HTERT RPE-1 (cell line): ENCODE results near the gene C17orf75.

Experiments used
- in situ Hi-C: fragments of 300-500 bp; cut with MboI; formaldehyde crosslinking; loops from 4 replicates; pipeline ENCODE4 v1.14.3; 2020; ENCODE audit warnings: low sequenced_read_pairs

The C17orf75 gene

DNA sequence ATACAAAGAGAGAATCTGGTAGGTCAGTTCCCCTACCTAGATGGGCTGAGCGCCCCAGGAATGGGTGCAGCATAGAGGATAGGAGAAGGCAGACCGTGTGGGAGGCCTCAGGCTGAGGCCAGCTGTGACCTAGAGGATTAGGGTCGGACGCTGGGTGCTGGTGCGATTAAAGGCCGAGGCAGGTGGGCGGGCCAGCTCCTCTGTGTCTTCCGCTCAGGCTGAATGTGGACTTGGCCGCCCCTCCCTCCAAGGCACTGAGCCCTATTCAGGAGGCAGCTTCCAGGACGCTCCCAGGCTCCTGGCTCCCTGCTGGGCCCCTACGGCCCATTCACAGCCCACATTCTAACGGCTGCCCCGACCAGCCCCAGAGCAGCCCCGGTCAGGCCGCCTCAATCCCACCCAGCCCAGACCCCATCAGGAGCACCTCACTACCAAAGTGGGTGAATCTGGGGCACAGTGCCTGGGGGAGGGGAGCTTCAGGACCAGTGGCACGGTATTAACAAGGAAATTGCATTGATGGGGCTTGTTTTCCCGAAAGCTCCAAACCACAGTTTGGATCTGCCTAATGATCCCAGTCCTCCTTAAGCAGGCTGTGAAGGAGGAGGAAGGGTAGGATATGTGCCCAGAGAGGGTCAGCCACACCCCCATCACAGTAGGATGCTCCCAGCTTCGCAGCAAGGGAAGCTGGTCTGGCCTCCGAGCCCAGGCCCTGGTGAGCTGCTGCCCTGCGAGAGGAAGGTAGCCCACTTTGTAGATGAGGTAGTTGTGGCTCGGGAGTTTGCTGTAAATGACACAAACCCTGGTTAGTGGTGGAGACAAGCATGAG is 61.9 kb downstream of the C17orf75 start:
- in situ Hi-C loops, result no loop called here

DNA sequence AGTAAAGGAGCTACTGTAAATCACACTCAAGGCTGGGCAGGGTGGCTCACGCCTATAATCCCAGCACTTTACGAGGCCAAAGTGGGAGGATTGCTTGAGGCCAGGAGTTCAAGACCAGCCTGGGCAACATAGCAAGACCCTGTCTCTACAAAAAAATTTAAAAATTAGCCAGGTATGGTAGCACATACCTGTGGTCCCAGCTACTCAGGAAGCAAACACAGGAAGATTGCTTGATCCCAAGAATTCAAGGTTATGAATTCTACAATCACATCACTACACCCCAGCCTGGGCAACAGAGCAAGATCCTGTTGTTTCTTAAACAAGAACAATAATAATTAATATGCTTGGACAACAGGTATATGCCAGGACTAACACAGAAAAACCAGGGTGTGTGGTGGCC is 63.2 kb downstream of the C17orf75 start:
- in situ Hi-C loops, result no loop called here
